ENCODE measurements around the gene IRF6.
A peak's percentile ranks its signal among the peaks of the same experiment; 100 is the strongest.

The IRF6 gene

DNA sequence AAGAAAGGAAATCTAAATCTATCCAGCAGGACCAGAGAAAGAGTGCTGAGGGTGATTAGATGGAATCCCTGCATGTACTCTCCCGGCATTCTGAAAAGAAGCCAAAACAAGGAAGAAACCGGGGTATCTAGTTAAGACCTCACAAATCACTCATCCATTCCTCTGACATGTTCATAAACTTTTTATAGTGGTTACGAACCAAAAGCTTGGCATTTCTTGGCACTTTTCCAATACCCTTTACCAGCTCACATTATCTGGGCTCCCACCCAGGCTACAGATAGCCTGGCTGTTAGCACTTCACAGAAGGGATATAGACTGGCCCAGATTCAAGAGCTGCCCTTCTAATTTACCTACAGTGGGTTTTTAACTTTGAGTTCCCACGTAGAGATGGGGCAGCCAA lies 19.8 kb downstream of the IRF6 start:
- DNase-seq: no peak

DNA sequence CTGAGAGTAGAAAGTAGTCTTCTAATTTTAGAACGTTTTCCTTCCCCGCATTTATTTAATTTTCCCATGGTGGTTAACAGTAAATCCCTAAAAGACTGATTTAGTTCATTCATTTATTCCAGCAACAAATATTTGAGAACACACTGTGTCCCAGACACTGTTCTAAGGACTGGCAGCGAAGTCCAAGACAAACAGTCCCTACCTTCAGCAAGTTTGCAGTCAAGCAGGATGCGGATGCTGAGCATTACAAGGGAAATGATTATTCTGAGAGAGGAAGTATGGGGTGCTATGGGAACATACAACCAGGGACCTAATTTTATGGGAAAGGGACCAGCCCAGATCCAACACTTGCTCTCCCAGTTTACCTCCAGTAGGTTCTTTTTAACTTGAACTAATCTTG lies 20.4 kb downstream of the IRF6 start:
- DNase-seq: no peak

DNA sequence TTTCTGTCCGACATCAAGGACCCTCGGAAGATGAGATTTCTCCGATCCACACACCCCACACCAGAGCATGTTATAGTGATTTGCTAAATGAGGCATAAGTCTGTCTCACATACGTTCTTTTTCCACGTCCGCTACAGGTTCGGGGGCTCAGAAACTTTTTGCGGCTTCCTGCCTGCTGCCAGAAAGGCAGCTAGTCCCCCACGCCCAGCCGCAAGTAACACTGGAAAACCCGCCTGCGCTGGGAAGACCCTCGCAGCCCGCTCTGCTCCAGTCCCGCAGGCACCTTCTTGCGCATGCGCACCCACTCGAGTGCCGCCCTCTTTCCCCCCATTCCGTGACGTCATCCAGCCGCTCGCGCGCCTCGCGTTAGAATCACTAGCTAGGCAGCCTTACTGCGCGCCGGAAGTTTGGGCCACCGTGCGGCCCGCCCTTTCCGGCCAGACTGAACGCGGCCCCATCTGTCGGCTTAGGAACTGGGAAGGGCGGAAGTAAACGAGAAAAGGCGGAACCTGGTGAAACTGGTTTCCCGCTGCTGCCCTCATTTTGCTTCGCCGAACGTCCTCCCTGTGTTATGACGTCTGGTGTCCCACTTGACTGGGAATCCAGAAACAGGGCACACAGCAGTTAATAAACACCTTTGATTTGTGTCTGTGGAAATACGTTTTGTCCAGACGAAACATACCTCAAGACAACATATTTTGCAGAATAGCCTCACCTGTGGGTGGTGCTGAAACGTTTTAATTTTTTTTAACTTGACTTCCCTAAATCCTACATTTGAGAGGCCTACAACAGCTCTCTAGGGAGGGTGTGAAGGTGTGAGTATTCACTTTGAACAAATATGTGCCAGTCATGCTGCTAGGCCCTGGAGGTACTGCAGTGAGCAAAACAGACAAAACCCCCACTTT lies 21.4 kb downstream of the IRF6 start, which contains the start of gene C1orf74:
Gene C1orf74, minus strand, starts transcription at position 295 of the 905 bp plus-strand sequence. CDS start 925 bp downstream, outside the sequence.
- peak; percentile 97 for DNase-seq

DNA sequence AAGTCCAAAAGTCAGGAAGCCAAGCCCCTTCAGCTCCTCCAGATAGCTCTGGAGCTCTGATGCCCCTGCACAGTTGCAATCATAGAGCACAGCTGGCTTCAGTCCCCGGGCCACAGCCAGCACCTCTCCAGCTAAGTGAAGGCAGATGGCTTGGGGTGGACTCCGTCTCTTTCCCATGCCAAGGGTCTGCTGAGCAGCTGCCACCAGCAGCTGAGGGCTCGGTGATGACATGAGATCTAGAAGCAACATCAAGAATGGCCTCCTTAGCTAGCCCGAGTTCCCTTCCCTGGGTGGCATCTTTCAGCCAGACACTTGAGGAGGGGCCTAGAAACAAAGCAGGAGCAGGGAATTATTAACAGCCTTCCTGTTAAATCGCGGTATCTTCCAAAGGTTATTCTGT lies 22.6 kb downstream of the IRF6 start:
- DNase-seq: no peak

DNA sequence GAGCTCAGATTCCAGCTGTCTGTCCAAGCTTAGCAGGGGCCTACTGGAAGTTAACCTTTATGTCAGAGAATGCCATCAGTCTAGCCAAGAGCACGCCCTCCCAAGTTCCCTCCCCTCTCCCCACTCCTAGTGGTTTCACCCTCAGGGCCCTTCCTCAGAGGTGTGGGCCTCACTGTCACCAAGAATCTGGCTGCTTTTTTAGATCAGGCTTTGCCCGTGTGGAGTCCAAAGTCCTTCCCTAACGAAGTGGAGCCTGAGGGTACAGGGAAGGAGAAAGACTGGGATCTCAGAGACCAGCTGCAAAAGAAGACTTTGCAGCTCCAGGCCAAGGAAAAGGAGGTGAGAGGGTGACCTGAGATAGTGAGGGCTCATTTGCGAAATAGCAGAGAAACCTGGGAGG lies 25.7 kb downstream of the IRF6 start:
- no peak for DNase-seq

DNA sequence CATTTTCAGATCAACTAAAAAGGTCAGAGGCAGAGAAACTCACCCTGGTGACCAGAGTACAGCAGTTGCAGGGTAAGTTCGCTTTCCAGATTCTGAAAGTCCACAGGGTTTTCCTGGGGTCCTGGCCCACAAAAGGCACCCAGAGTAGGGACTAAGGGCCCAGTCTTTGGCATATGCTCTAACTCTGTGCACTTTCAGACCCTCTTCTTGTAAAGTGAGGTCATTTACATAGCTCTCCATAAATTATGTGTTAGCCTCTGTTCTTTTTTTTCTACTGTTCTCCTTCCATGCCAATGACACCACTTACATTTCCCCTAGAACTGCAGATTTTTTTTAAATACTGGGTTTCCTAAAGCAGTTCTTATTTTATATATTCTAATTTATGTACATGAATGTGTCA lies 27.8 kb downstream of the IRF6 start:
- DNase-seq: no peak

DNA sequence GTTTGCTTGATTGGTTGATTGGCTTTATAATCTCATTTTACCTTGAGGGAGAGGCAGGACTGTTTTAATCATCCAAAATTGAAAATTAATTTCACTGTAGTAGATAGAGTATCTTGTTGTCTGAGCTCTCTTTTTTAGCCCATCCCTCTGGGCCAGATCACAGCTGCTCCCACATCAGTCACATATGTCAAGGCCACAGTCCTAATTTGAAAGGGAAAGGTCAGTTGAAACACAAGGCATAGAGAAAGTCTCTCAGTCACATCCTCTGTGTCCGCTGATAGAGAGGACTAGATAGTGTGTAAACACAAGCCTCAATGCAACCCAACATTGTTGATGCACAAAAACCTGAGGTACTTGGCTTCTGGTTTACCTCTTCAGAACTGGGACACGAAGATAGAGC lies 28.4 kb downstream of the IRF6 start:
- DNase-seq: no peak

DNA sequence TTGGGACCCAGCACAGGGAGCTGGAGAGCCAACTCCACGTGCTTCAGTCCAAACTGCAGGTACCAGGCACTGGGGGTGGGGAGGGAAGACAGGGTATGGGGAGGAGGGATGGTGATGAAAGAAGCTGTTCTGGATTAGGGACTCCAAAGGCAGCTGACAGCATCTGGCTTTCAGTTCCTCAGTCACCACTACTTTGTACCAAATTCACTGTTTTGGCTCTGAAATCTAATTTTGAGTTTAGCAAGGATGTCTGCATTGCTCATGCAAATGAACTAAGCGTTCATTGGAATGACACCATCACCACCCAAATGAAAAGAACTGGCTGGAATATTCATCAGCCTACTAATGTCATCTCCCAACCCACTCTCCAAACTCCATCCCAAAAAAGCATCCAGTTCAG lies 30.3 kb downstream of the IRF6 start:
- no peak for DNase-seq

DNA sequence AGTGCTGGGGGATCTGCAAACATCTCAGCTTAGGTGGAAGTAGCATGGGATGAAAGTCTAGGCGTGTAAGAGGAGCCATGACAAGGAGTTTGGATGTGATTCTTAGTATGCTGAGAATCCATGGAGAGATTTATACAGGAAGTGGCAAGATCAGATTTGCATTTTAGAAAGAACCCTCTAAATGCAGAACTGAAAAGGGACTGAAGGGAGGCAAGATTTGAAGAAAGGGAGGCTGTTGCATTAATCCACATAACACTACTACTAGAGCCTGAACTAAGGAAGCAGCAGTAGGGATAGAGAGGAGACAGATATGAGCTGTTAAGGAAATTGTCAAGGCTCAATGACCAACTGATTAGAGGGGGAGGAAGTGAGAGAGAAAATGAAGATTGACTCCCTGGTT lies 31.4 kb downstream of the IRF6 start:
- no peak for DNase-seq

DNA sequence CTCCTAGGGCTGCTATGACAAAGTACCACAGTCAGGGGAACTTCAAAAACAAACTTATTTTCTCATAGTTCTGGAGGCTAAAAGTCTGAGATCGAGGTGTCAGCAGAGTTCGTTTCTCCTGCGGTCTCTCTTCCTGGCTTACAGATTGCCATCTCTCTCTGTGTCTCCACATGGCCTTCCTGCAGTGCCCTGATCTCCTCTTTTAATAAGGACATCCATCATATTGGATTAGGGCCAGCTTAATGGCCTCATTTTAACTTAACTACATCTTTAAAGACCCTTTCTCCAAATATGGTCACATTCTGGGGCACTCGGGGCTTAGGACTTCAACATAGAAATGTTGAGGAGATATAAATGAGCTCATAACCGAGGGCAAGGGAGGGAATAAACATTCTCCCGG lies 33.8 kb downstream of the IRF6 start:
- no peak for DNase-seq

DNA sequence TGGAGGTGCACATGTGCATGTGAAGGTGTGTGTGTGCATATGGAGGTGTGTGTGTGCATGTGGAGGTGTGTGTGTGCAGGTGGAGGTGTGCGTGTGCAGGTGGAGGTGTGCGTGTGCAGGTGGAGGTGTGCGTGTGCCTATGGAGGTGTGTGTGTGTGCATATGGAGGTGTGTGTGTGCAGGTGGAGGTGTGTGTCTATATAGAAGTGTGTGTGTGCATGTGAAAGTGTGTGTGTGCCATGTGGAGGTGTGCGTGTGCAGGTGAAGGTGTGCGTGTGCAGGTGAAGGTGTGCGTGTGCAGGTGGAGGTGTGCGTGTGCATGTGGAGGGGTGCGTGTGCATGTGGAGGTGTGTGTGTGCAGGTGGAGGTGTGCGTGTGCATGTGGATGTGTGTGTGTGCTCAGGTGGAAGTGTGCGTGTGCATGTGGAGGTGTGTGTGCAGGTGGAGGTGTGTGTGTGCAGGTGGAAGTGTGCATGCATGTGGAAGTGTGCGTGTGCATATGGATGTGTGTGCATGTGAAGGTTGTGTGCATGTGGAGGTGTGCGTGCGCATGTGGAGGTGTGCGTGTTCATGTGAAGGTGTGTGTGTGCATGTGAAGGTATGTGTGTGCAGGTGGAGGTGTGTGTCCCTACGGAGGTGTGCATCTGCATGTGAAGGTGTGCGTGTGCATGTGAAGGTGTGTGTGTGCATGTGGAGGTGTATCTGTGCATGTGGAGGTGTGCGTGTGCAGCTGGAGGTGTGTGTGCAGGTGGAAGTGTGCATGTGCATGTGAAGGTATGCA lies 35.1 kb downstream of the IRF6 start:
- DNase-seq: no peak

DNA sequence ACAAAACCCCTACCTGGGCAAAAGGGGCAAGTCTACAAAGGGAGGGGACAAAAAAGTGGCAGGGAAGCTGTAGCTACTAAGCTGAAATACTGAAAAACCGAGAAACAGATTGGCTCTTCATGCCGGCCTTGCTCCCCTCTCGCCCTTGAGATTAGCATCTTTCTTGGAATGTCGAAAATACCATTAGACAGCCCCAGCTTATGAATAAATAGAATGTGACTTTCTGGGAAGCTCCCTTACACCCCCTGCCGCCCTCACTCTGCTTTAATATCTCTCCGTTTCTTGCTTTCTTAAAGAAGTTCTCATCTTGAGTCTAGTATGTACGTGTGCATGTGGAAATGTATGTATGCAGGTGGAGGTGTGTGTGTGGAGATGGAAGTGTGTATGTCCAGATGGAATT lies 36.0 kb downstream of the IRF6 start:
- DNase-seq: no peak

DNA sequence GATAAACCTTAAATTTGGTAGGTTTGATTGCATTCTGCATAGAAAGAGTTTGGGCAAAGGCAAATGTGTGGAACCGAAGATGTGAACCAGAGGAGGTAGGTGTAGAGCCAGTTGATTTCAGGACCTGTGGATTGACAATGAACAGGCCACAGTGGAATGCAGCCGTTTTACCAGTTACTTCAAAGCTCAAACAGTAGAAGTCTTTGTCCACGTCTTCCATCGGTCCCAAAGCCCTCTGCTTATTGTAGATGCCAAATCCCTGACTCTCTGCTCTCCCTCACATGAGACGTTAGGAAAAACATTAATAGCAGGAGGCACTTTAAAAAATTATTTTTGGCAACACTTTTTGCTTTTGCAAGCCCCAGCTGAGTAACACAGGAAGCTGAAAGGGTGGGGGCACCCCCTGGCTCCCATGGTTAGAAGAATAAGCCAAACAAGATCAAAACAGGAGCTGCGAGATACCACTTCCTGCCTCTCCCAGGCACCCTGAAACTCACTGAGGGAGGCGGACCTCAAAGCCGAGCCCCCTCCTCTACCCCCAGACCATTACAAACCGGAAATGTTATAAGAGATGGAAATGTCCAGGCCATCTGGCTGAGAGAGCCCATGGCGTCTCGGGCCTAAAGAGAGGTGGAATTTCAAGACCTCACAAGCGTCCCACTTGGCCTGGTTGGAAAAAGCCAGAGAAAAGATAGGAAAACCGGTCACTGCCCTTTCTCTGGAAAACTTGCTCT lies 36.6 kb downstream of the IRF6 start:
- peak; percentile 72 for DNase-seq

DNA sequence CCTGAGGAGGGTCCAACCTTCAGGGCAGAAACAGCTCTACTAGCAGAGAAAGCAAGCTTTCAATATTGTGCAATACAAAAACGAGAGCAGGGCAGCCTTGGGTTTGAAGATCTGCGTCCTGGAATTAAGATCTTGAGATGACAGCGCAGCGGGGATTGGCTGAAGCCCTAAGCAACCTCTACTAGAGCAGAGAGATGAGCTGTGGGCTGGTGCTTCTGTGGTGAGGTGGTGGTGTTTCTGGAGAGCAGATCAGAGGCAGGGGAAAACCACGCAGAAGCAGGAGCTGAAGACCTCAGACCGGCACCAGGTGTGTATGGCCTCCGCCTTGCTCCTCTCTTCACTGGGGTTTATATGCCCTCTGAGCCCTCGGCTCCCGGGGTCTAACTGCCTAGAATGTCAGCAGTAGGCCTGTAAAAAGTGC lies 37.6 kb downstream of the IRF6 start:
- peak; percentile 82 for DNase-seq

DNA sequence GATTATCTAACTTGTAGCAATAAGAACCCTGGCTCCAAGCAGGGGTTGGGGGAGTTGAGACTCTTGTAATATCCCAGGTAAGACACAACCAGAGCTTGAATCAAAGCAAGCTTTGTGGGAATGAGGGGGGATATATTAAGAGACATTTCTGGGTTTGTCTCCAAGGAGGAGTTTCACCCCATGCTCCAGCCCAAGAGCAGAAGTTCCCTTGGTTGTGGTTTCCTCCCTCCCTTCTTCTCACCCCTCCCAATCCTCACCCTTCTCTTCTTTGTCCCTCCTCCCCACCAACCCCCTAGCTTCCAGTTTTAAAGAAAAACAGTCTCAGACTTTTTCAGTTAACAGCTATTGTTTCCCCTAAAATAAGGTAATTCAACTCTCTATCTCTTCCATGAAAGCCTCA lies 38.2 kb downstream of the IRF6 start:
- DNase-seq: no peak

DNA sequence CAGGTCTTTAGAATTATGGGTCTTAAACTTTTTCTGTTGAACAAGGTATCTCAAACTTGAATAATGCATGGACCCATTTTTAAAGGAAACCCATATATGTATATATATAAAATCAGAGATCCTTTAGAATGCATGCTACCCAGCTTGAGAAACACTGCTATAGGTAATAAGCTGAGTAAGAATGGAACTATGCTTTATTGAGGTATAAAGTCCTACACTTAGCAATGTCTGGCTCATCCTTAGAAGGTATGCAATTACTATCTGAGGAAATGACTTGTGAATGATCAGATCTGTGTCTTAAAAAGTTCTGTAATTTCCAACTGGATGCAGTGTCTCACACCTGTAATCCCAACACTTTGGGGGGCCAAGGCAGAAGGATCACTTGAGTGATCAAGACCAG lies 38.8 kb downstream of the IRF6 start:
- no peak for DNase-seq

DNA sequence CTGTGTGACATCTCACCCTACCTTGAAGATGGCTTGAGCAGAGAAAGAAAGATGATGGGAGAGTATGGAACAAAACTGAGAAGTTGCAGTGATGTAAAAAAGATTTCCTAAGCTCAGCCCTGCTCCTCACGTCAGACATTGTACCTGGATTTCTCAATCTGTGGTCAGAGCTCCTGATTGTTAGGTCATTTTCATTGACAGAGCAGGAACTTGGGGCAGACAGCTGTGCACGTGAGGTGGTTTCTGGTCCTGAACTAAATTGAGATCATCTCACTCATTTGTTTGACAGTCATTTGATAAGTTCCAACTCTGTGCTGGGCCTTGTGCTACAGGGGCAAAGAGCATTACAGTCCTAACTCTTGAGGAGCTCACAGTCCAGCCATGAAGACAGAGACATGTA lies 39.9 kb downstream of the IRF6 start:
- DNase-seq: no peak

DNA sequence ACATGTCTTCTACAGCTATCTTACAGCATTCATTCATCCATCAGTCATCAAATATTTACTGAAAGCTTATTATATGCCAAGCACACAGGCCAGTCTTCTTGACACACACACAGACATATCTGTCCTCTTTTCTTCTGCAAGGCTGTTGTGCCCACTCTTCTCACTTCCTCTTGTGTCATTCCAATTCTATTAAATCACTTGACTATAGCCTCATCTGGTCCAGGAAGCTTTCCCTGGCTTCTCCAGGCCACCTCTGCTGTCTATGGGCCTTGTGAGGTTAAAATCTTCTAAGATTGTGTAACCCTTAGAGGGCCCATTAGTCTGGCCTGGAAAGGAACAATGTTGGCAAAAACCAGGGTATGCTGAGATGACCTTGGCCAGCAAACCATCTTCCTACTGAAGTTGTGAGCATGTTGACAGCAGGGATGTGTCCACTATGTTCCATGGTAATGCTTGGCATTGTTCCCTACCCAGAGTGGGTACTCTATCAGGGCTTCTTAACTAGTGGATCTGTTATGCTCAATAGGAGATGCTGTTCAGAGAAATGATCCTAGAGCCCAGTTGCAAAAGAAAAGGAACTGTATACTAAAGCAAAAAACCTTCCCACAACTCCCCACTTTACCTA lies 44.8 kb downstream of the IRF6 start:
- no peak for DNase-seq

DNA sequence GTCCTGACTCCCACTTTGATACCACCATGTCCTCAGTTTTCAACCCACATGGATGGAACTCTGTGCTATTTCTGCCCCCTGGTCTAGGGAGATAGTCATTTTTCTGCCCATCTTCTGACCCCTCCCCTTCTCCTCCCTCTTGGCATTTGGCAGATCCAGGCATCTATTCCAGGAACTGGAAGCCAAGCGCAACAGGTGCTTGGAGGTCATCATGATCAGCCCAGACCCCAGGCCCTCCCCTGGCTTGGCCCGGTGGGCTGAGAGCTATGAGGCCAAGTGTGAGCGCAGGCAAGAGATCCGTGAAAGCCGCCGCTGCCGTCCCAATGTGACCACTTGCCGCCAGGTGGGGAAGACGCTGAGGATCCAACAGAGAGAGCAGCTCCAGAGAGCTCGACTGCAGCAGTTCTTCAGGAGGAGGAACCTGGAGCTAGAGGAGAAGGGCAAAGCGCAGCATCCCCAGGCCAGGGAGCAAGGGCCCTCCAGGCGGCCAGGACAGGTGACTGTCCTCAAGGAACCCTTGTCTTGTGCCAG lies 46.0 kb downstream of the IRF6 start:
- no peak for DNase-seq

DNA sequence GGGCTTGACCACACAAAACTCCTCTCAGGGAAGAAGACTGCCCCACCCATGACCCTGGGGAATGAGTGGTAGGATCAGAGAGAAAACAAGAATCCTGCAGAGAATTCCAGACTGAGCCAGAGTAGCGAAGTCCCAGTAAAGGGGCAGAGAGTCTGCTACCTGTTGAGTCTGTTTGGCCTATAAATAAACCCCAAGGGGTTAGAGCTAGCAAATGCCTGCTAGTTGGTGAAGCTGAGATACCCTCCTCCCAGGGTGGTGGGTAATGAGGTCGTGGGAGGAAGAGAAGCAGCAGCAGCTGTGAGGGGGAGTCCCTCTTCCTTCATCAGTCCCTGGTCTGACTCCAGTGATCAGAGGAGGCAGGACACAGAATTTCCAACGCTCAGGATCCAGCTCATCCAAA lies 47.5 kb downstream of the IRF6 start:
- DNase-seq: no peak

DNA sequence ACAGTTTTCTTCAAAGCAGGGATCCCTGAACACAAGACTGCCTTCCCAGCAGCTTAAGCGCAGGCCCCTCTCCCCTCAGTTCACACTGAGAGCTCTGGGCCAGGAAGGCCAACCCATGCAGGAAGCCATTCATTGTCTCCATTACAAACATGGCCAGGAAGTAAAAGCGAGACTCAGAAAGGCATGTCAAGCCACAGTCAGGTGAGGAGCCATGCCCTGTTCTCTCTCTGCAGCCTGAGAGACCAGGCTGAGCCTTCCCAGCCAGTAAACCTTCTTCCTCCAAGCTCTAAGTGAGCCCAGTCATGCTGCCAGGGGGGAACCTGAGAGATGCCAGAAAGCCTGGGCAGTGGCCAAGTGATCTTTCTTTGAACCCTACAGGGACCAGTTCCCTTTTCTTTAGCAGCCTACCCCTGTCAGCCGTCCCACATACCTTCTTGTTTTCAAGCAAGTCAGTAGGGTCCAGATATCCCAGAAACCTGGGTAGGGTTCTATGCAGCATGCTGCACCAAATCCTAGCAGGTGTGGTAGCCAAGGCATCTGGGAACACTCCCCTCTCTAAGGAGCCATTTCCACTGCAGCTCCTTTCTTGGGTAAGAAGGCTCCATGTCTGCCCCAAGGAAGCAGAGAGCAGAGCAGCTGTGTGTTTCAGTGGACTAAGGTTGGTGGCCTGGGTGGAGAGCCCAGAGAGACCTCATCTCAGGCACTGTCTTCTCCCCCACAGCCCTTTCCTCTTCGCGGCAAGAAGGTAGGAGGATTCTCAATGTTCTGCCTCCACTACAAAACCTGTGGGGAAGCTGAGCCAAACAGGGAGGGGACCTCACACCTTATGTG lies 49.1 kb downstream of the IRF6 start:
- DNase-seq: peak; percentile 28

Data from stimulated activated naive CD4-positive, alpha-beta T cell treated with Interleukin-2 at 50 U/mL for 16 hours (primary cell).